H9 (cell line): Measurements from ENCODE around the gene USE1. TPM values are rescaled to one million over a fixed set of nuclear protein-coding genes. Genes with fewer than 3 reads are reported as not detected.

Source experiments
- DNase-seq: peaks from one replicate; pipeline ENCODE4 v3.0.0-alpha.2; 2017
- H2AFZ ChIP-seq: one replicate; pipeline ENCODE4 v1.6.1; 2013; ENCODE audit warnings: mild to moderate bottlenecking, low read length, control low read depth, moderate library complexity
- H2AK5ac ChIP-seq: 2 replicates; pipeline ENCODE4 v1.6.1; 2013; ENCODE audit warnings: low read length, control low read depth, mixed read lengths; ENCODE audit not compliant: insufficient read length
- H2BK120ac ChIP-seq: one replicate; pipeline ENCODE4 v1.6.1; 2013; ENCODE audit warnings: low read depth, mild to moderate bottlenecking, low read length, control low read depth, inconsistent platforms; ENCODE audit not compliant: poor library complexity, severe bottlenecking
- H2BK12ac ChIP-seq: 2 replicates; pipeline ENCODE4 v1.6.1; 2013; ENCODE audit warnings: low read length, control low read depth, mixed read lengths, low read depth; ENCODE audit not compliant: insufficient read length
- H2BK15ac ChIP-seq: 2 replicates; pipeline ENCODE4 v1.6.1; 2013; ENCODE audit warnings: low read depth, low read length, control low read depth
- H2BK20ac ChIP-seq: one replicate; pipeline ENCODE4 v1.6.1; 2013; ENCODE audit warnings: low read depth, mild to moderate bottlenecking, low read length, control low read depth, inconsistent platforms; ENCODE audit not compliant: poor library complexity, severe bottlenecking
- H2BK5ac ChIP-seq: 2 replicates; pipeline ENCODE4 v1.6.1; 2013; ENCODE audit warnings: low read length, control low read depth, mixed read lengths; ENCODE audit not compliant: insufficient read length
- H3K14ac ChIP-seq: 2 replicates; pipeline ENCODE4 v1.6.1; 2013; ENCODE audit warnings: low read length, control low read depth; ENCODE audit not compliant: insufficient read depth
- H3K18ac ChIP-seq: 2 replicates; pipeline ENCODE4 v1.6.1; 2013; ENCODE audit warnings: low read depth, mild to moderate bottlenecking, mixed read lengths, low read length, control low read depth; ENCODE audit not compliant: insufficient read length
- H3K23ac ChIP-seq: 2 replicates; pipeline ENCODE4 v1.6.1; 2013; ENCODE audit warnings: low read length, control low read depth, mixed read lengths, low read depth; ENCODE audit not compliant: insufficient read length
- H3K23me2 ChIP-seq: 2 replicates; pipeline ENCODE4 v1.6.1; 2013; ENCODE audit warnings: low read depth, mild to moderate bottlenecking, mixed read lengths, low read length, control low read depth; ENCODE audit not compliant: insufficient read length, poor library complexity, severe bottlenecking
- H3K27ac ChIP-seq: 2 replicates; pipeline ENCODE4 v1.5.1; 2013; ENCODE audit warnings: low read length, control low read depth, mixed read lengths, low read depth; ENCODE audit not compliant: insufficient read length
- H3K27me3 ChIP-seq: 2 replicates; pipeline ENCODE4 v1.6.1; 2013; ENCODE audit warnings: low read length, control low read depth, inconsistent platforms; ENCODE audit not compliant: insufficient read depth
- H3K4ac ChIP-seq: 2 replicates; pipeline ENCODE4 v1.6.1; 2013; ENCODE audit warnings: low read depth, mild to moderate bottlenecking, control low read depth, inconsistent platforms, low read length, moderate library complexity
- H3K4me1 ChIP-seq: 2 replicates; pipeline ENCODE4 v1.6.1; 2013; ENCODE audit warnings: low read length, control low read depth, inconsistent platforms; ENCODE audit not compliant: insufficient read depth
- H3K4me2 ChIP-seq: 2 replicates; pipeline ENCODE4 v1.6.1; 2013; ENCODE audit warnings: low read length, control low read depth, mixed read lengths; ENCODE audit not compliant: insufficient read length, insufficient read depth
- H3K56ac ChIP-seq: 2 replicates; pipeline ENCODE4 v1.6.1; 2013; ENCODE audit warnings: low read depth, mild to moderate bottlenecking, mixed read lengths, low read length, control low read depth; ENCODE audit not compliant: insufficient read length
- H3K79me1 ChIP-seq: 2 replicates; pipeline ENCODE4 v1.6.1; 2013; ENCODE audit warnings: low read depth, mild to moderate bottlenecking, moderate library complexity, low read length, control low read depth, inconsistent platforms; ENCODE audit not compliant: insufficient read depth, poor library complexity, severe bottlenecking
- H3K79me2 ChIP-seq: 2 replicates; pipeline ENCODE4 v1.6.1; 2013; ENCODE audit warnings: low read length, control low read depth, inconsistent platforms; ENCODE audit not compliant: insufficient read depth
- H3K9ac ChIP-seq: 2 replicates; pipeline ENCODE4 v1.6.1; 2013; ENCODE audit warnings: low read length, control low read depth, mixed read lengths; ENCODE audit not compliant: insufficient read length; ENCODE audit errors: extremely low read depth
- H3K9me3 ChIP-seq: one replicate; pipeline ENCODE4 v1.6.1; 2013; ENCODE audit warnings: low read depth, low read length, inconsistent platforms; ENCODE audit not compliant: control insufficient read depth
- H3T11ph ChIP-seq: one replicate; pipeline ENCODE4 v1.6.1; 2013; ENCODE audit warnings: mild to moderate bottlenecking, low read length, control low read depth, inconsistent platforms
- H4K20me1 ChIP-seq: one replicate; pipeline ENCODE4 v1.6.1; 2013; ENCODE audit not compliant: control insufficient read depth, insufficient read length, insufficient read depth
- H4K5ac ChIP-seq: 2 replicates; pipeline ENCODE4 v1.6.1; 2013; ENCODE audit warnings: low read depth, mild to moderate bottlenecking, mixed read lengths, low read length, control low read depth; ENCODE audit not compliant: insufficient read length
- H4K8ac ChIP-seq: replicated peaks from 2 replicates; pipeline ENCODE4 v1.6.1; 2013; ENCODE audit warnings: low read length, control low read depth, mixed read lengths, low read depth; ENCODE audit not compliant: insufficient read length
- H4K91ac ChIP-seq: 2 replicates; pipeline ENCODE4 v1.6.1; 2013; ENCODE audit warnings: low read depth, mild to moderate bottlenecking, moderate library complexity, mixed read lengths, low read length, control low read depth; ENCODE audit not compliant: insufficient read length
- H3K27ac Mint-ChIP-seq, 3 experiments: 2 replicates in 2 of 3; 3 replicates in 1 of 3; pipeline ENCODE4 v1.8.0; 2020 to 2021; ENCODE audit warnings: mixed read lengths in 3 of 3, mild to moderate bottlenecking in 1 of 3, moderate library complexity in 1 of 3
- H3K27me3 Mint-ChIP-seq: 2 replicates; pipeline ENCODE4 v1.8.0; 2021; ENCODE audit warnings: low read depth, mild to moderate bottlenecking, moderate library complexity, mixed read lengths
- H3K36me3 Mint-ChIP-seq, 3 experiments: 2 replicates in 2 of 3; 3 replicates in 1 of 3; pipeline ENCODE4 v1.8.0; 2020 to 2021; ENCODE audit warnings: low read depth in 3 of 3, mixed read lengths in 3 of 3; ENCODE audit not compliant: insufficient read depth in 1 of 3
- H3K4me1 Mint-ChIP-seq, 2 experiments: 2 replicates each; pipeline ENCODE4 v1.8.0; 2020; ENCODE audit warnings: mixed read lengths in 2 of 2
- H3K4me3 Mint-ChIP-seq, 2 experiments: 2 replicates in 1 of 2; 3 replicates in 1 of 2; pipeline ENCODE4 v1.8.0; 2020 to 2021; ENCODE audit warnings: mild to moderate bottlenecking in 2 of 2, mixed read lengths in 2 of 2, moderate library complexity in 1 of 2
- H3K9me3 Mint-ChIP-seq, 2 experiments: 2 replicates in 1 of 2; 3 replicates in 1 of 2; pipeline ENCODE4 v1.8.0; 2020; ENCODE audit warnings: mild to moderate bottlenecking in 2 of 2, mixed read lengths in 2 of 2, moderate library complexity in 1 of 2
- CTCF ChIP-seq: fragments of 200-600 bp; sonication (generic); conservative IDR thresholded peaks from 3 replicates; pipeline ENCODE4 v1.8.0; 2021; ENCODE audit warnings: antibody characterized with exemption, mild to moderate bottlenecking
- whole genome bisulfite sequencing: extraction: QIAGEN DNeasy Blood & Tissue Kit; methylation state at CpG from one replicate; pipeline ENCODE4 v1.1.7; 2013; ENCODE audit warnings: missing lambda C conversion rate, low lambda C conversion rate, mixed read lengths; ENCODE audit not compliant: insufficient read length; ENCODE audit errors: extremely low coverage; 5-methylcytosine and 5-hydroxymethylcytosine counted together
- total RNA-seq: library from RNA; stranded (reverse); gene quantifications from 2 replicates; pipeline ENCODE4 v1.2.1, GENCODE V29; 2021

USE1 gene
- total RNA-seq, 1 experiment from 2014 or later = 16.2 TPM

GRCh38 chr19:17213334-17213733 lies 1.8 kb upstream of the USE1 start:
- H2BK12ac ChIP-seq = no peak overlapping the region

More at GRCh38 chr19:17213334-17213733, 1.8 kb upstream of the USE1 start:
- H3K36me3 Mint-ChIP-seq = peaks cover 15 to 47% (median 39%) of the 10 kb centered on the region in 3 experiments; a peak in 6 of 7 replicates
- no peaks in the 10 kb centered on the region for H3K27me3 Mint-ChIP-seq
- H3K4me3 Mint-ChIP-seq = no peak overlapping the region
- Histone ChIP-seq H3K9me3 (no peaks in the 10 kb centered on the region), H3K14ac (no peak overlapping the region), H2BK120ac (no peak overlapping the region), H3T11ph (no peak overlapping the region), H4K91ac (no peak overlapping the region), H2BK20ac (no peak overlapping the region), H2BK15ac (no peak overlapping the region), H4K20me1 (no peaks in the 10 kb centered on the region), H3K27ac (no peak overlapping the region), H3K18ac (no peak overlapping the region), H3K4me2 (no peak overlapping the region), H2AK5ac (no peak overlapping the region), H2BK5ac (no peak overlapping the region), H2AFZ (no peak overlapping the region), H3K79me2 (no peaks in the 10 kb centered on the region), H3K56ac (no peak overlapping the region), H3K4ac (no peak overlapping the region), H4K8ac (no peak overlapping the region), H3K23ac (no peak overlapping the region), H3K23me2 (peaks cover 5% of the 10 kb centered on the region), H4K5ac (no peak overlapping the region), H3K4me1 (no peaks in the 10 kb centered on the region; the same call in 1 of the 2 replicates), H3K27me3 (no peaks in the 10 kb centered on the region), H3K9ac (no peak overlapping the region), H3K79me1 (no peaks in the 10 kb centered on the region)
- no peak for TF ChIP-seq CTCF
- WGBS = no CpG with 5 or more reads among the region's 5 CpGs
- peaks cover 12 to 26% of the 10 kb centered on the region in 2 experiments for H3K4me1 Mint-ChIP-seq
- no peak for DNase-seq
- H3K9me3 Mint-ChIP-seq = no peaks in the 10 kb centered on the region
- H3K27ac Mint-ChIP-seq = no peak overlapping the region
